Panc1 (cell line): ENCODE data around the gene PEAR1. TPM values are rescaled to one million over a fixed set of nuclear protein-coding genes. Genes with fewer than 3 reads are reported as not detected.

Experiments
- ATAC-seq: fragments of 200-7000 bp; cut with Tn5 transposase; 2 replicates; pipeline ENCODE4 v1.9.1; 2020; ENCODE audit warnings: mild to moderate bottlenecking, moderate library complexity
- BruUV-seq: library from RNA; stranded (reverse); fragments of 400-500 nt; replicated peaks from 2 replicates; lab custom pipeline; 2021; lab: Mats Ljungman, UMichigan
- CTCF ChIA-PET: fragments of 300-600 bp; sonication (Branson Sonifier 250); formaldehyde crosslinking; loops from one replicate; lab custom pipeline; 2022; ENCODE audit warnings: antibody characterized with exemption; lab: Charles Lee
- POLR2A ChIA-PET: fragments of 300-600 bp; sonication (Branson Sonifier 250); formaldehyde crosslinking; loops from one replicate; lab custom pipeline; 2022; ENCODE audit warnings: antibody characterized with exemption; lab: Charles Lee
- DNase-seq: peaks from one replicate; pipeline ENCODE4 v3.0.0-alpha.2; 2010; ENCODE audit warnings: low read depth, low spot score
- H3K27ac ChIP-seq: 2 replicates; pipeline ENCODE4 v1.5.1; 2011; ENCODE audit warnings: mild to moderate bottlenecking, low read length, inconsistent platforms
- H3K27me3 ChIP-seq: fragments of 200-500 bp; sonication (Bioruptor generic); 2 replicates; pipeline ENCODE4 v1.6.0; 2014; ENCODE audit warnings: low read length, inconsistent platforms; ENCODE audit not compliant: control insufficient read depth, insufficient read depth
- H3K36me3 ChIP-seq: fragments of 200-500 bp; sonication (Bioruptor generic); 2 replicates; pipeline ENCODE4 v1.5.1; 2014; ENCODE audit warnings: inconsistent platforms, mild to moderate bottlenecking, low read length, moderate library complexity; ENCODE audit not compliant: control insufficient read depth, insufficient read depth
- H3K4me1 ChIP-seq: 2 replicates; pipeline ENCODE4 v1.5.1; 2011; ENCODE audit warnings: inconsistent platforms, mild to moderate bottlenecking, low read length, moderate library complexity; ENCODE audit not compliant: control insufficient read depth, insufficient read depth
- H3K4me3 ChIP-seq, 2 experiments: 2 replicates each; pipeline ENCODE4 v1.5.1; 2011 to 2012; ENCODE audit warnings: low read depth in 2 of 2, low read length in 2 of 2, mild to moderate bottlenecking in 2 of 2, inconsistent platforms in 1 of 2, moderate library complexity in 1 of 2
- H3K9me3 ChIP-seq: fragments of 200-500 bp; sonication (Bioruptor generic); 2 replicates; pipeline ENCODE4 v1.5.1; 2014; ENCODE audit warnings: low read depth, mild to moderate bottlenecking, inconsistent platforms, low read length, moderate library complexity; ENCODE audit not compliant: control insufficient read depth, insufficient read depth
- POLR2AphosphoS5 ChIP-seq: IDR thresholded peaks from 2 replicates; pipeline ENCODE4 v1.6.1; 2012; ENCODE audit warnings: mild to moderate bottlenecking, low read depth, low read length, moderate library complexity
- SIN3A ChIP-seq: IDR thresholded peaks from 2 replicates; pipeline ENCODE4 v1.6.1; 2012; ENCODE audit warnings: low read depth, mild to moderate bottlenecking, low read length, moderate library complexity, borderline replicate concordance; ENCODE audit not compliant: insufficient read depth
- TCF7L2 ChIP-seq: IDR thresholded peaks from 2 replicates; pipeline ENCODE4 v1.6.1; 2011; ENCODE audit warnings: mild to moderate bottlenecking, low read depth, low read length, inconsistent platforms
- in situ Hi-C: cut with HindIII; loops from 2 replicates; pipeline ENCODE4 v1.10.0; 2016; ENCODE audit warnings: low sequenced_read_pairs, low pct_unique_long_range_greater_than_20kb
- intact Hi-C: fragments of 100-400 bp; cut with micrococcal nuclease; formaldehyde crosslinking; loops from one replicate; pipeline ENCODE4 v1.10.0; 2022; ENCODE audit not compliant: unreplicated experiment
- total RNA-seq: library from RNA; stranded (reverse); gene quantifications from one replicate; pipeline ENCODE4 v1.2.1, GENCODE V29; 2021; ENCODE audit not compliant: unreplicated experiment
- TF ChIP-seq, protein P1 (sequence below), 2 experiments: IDR thresholded peaks; 2 replicates each; pipeline ENCODE4 v1.6.1; 2011 to 2012; ENCODE audit warnings: low read depth in 2 of 2, control low read depth in 1 of 2, low read length in 1 of 2, mild to moderate bottlenecking in 1 of 2, moderate library complexity in 1 of 2; ENCODE audit not compliant: insufficient read depth in 1 of 2
- TF ChIP-seq, protein P2 (sequence below): fragments of 450-650 bp; IDR thresholded peaks from 2 replicates; pipeline ENCODE4 v1.5.1; 2017; ENCODE audit warnings: mild to moderate bottlenecking

Gene PEAR1
- total RNA-seq, 1 experiment from 2014 or later: 16.1 TPM

DNA sequence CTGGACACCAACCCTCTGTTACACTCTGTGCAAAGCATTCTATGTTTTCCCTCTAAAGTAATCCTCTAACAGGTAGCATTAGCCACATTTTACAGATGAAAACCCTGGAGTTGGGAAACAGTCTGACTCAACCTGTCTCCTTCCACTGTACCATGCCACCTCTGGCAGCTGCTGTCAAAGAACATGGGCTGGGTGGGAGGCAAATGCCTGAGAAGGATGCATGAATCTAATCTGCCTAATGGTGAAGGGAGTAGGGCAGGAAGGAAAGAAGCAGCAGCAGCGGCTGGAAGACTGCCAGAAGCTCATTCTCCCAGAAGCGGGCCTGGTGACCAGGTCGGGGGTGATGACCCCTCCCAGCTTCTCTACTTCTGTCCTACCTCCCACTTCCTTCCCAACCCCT is 48.7 kb downstream of the PEAR1 start:
- no peaks in the 10 kb centered on the region for H3K9me3 ChIP-seq
- no peak for DNase-seq
- no peaks in the 10 kb centered on the region for H3K27me3 ChIP-seq
- H3K27ac ChIP-seq: no peak overlapping the region
- in situ Hi-C loops: no loop called here
- ChIA-PET POLR2A (no interaction called here), CTCF (no interaction called here)
- no peaks in the 10 kb centered on the region; the same call in 1 of the 2 replicates for H3K36me3 ChIP-seq
- TF ChIP-seq, protein P1, sequence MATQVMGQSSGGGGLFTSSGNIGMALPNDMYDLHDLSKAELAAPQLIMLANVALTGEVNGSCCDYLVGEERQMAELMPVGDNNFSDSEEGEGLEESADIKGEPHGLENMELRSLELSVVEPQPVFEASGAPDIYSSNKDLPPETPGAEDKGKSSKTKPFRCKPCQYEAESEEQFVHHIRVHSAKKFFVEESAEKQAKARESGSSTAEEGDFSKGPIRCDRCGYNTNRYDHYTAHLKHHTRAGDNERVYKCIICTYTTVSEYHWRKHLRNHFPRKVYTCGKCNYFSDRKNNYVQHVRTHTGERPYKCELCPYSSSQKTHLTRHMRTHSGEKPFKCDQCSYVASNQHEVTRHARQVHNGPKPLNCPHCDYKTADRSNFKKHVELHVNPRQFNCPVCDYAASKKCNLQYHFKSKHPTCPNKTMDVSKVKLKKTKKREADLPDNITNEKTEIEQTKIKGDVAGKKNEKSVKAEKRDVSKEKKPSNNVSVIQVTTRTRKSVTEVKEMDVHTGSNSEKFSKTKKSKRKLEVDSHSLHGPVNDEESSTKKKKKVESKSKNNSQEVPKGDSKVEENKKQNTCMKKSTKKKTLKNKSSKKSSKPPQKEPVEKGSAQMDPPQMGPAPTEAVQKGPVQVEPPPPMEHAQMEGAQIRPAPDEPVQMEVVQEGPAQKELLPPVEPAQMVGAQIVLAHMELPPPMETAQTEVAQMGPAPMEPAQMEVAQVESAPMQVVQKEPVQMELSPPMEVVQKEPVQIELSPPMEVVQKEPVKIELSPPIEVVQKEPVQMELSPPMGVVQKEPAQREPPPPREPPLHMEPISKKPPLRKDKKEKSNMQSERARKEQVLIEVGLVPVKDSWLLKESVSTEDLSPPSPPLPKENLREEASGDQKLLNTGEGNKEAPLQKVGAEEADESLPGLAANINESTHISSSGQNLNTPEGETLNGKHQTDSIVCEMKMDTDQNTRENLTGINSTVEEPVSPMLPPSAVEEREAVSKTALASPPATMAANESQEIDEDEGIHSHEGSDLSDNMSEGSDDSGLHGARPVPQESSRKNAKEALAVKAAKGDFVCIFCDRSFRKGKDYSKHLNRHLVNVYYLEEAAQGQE (IDR thresholded peaks at IDR 0.05; ENCODE audit: insufficient read depth in 1 of 2, low read depth in 2 of 2, low read length in 1 of 2): no peak
- no peak for TF ChIP-seq SIN3A
- TF ChIP-seq TCF7L2: no peak
- TF ChIP-seq, protein P2, sequence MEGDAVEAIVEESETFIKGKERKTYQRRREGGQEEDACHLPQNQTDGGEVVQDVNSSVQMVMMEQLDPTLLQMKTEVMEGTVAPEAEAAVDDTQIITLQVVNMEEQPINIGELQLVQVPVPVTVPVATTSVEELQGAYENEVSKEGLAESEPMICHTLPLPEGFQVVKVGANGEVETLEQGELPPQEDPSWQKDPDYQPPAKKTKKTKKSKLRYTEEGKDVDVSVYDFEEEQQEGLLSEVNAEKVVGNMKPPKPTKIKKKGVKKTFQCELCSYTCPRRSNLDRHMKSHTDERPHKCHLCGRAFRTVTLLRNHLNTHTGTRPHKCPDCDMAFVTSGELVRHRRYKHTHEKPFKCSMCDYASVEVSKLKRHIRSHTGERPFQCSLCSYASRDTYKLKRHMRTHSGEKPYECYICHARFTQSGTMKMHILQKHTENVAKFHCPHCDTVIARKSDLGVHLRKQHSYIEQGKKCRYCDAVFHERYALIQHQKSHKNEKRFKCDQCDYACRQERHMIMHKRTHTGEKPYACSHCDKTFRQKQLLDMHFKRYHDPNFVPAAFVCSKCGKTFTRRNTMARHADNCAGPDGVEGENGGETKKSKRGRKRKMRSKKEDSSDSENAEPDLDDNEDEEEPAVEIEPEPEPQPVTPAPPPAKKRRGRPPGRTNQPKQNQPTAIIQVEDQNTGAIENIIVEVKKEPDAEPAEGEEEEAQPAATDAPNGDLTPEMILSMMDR: no peak
- TF ChIP-seq POLR2AphosphoS5: no peak
- no peaks in the 10 kb centered on the region for H3K4me1 ChIP-seq
- BruUV-seq: no TSS peak
- no peak for ATAC-seq
- H3K4me3 ChIP-seq: no peak overlapping the region
- intact Hi-C loops: no loop called here

DNA sequence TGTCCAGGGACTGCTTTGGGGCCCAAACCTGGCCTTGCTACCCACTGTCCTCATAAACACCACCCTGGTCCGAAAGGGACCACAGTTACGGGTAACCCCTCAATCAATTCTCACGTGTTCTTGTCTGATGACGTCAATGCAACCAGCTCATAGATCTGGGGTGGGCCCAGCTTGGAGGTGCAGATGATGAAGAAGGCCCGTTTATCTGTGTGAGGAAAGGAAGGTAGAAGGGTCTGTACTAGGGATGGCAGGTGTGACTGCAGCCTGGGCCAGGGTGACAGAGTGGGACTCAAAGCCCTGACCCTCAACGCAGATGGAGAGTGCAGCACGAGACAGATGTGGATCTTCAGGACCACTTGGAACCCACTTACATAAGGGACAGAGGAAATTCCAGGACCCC is 49.1 kb downstream of the PEAR1 start:
- TF ChIP-seq POLR2AphosphoS5: no peak
- TF ChIP-seq, protein P1 (IDR thresholded peaks at IDR 0.05; ENCODE audit: insufficient read depth in 1 of 2, low read depth in 2 of 2, low read length in 1 of 2): no peak
- TF ChIP-seq TCF7L2: no peak
- no peak for TF ChIP-seq SIN3A
- TF ChIP-seq, protein P2: no peak
- DNase-seq: no peak
- no TSS peak for BruUV-seq
- intact Hi-C loops: no loop called here
- ChIA-PET CTCF (no interaction called here), POLR2A (no interaction called here)
- no peak overlapping the region for H3K4me3 ChIP-seq
- H3K27me3 ChIP-seq: no peaks in the 10 kb centered on the region
- ATAC-seq: no peak
- H3K4me1 ChIP-seq: no peaks in the 10 kb centered on the region
- in situ Hi-C loops: no loop called here
- H3K27ac ChIP-seq: no peak overlapping the region
- no peaks in the 10 kb centered on the region for H3K9me3 ChIP-seq
- peaks cover 3% of the 10 kb centered on the region; the same call in 1 of the 2 replicates for H3K36me3 ChIP-seq
